NCI-H460 (cell line): ENCODE data around the gene SLC9A6. TPM values are rescaled to one million over a fixed set of nuclear protein-coding genes. Genes with fewer than 3 reads are reported as not detected.
"Not testable (repeated sequence)": the region's sequence is repeated elsewhere in the genome, so short reads cannot be mapped to it uniquely, and the experiment has no call there.

Experiments used
- DNase-seq: peaks from one replicate; pipeline ENCODE4 v3.0.0-alpha.2; 2016; ENCODE audit warnings: low read depth; ENCODE audit errors: extremely low read depth
- total RNA-seq: library from RNA; depleted of rRNA; stranded (reverse); fragments of >200 nt; shearing (Covaris generic); gene quantifications from 2 replicates; pipeline ENCODE4 v1.2.3, GENCODE V29; 2014

Gene SLC9A6
- total RNA-seq, 1 experiment from 2014 or later = 18.0 TPM

GRCh38 chrX:136028383-136028984, 43.2 kb downstream of the SLC9A6 start:
- peak; percentile 60 for DNase-seq

DNA sequence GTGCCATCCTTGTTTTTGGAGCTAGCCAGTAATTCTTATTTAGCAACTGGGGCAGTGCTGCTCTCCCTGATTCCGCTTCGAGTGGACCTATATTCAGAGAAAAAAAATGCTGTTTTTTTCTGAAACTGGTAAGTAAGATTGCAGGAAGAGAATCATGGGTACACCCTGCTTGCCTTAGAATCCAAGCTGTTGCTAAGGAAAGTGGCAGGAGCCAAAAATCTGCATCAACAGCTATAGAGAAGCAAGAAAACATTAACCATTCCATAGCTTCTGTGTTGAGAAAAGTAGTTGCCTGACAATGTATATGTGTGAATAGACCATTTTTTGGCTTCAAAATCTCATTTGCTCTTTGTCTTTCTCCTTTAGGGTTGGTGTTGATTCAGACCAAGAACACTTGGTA, 44.5 kb downstream of the SLC9A6 start:
- DNase-seq = no peak

DNA sequence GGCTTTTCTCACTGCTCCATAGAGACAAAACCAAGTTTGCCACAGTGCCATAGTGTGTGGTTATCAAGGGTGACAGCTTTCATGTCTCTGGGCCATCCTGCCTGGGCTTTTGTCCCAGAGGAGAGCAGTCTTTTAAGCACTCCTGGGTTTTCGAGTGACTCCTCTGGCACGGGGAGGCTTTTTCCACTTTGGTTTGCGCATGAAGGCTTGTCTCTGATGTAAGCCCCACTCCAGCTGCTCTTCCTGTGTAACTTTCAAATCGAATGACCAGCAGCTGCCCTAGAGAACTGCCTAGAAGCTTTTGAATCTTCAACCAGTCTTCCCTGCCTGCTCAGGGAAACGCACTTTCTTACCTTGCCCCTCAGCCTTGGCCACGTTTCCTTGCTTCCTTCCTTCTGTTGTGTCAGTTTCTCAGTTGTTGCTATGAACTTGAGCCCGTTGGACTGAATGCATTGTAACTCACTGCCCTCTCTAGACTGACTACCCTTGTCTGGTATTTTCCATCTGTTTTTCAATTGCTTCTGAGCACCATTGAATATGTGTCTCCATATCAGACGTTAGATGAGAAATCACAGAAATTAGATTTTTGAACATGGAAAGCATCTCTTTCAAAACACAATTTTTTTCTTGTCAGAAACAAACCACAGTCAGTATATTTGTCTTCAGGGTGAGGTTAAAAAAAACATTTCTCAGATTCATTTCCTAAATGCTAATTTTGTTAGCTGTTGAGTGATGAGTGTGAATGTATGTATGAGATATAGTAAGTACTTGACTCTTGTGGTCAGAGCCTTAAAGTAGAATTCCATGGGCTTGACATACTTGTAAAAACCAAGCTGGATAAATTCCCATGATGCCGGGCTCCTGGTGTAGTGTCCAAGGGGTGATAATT, 45.3 kb downstream of the SLC9A6 start:
- peak; percentile 21 for DNase-seq

- no peak for DNase-seq
These were observed 46.4 kb downstream of the SLC9A6 start for GRCh38 chrX:136031626-136032025.

DNA sequence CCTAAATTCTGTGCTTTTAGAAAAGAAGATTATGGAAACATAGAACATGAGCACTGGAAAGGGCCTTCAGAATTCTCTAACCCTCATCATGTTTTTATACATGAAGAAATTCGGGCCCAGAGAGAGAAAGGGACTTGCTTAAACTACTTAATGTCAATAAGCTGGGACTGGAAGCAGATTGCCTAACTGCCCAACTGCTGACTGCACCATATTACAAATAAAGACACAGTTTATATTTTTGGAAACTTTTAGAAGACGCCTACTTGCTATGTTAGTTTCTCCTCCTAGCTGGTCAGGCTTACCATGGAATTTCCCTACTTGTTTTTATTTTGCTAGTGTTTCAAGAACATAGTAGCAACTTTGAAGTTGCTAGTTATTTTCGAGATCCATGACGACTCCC, 47.1 kb downstream of the SLC9A6 start:
- DNase-seq = no peak

DNA sequence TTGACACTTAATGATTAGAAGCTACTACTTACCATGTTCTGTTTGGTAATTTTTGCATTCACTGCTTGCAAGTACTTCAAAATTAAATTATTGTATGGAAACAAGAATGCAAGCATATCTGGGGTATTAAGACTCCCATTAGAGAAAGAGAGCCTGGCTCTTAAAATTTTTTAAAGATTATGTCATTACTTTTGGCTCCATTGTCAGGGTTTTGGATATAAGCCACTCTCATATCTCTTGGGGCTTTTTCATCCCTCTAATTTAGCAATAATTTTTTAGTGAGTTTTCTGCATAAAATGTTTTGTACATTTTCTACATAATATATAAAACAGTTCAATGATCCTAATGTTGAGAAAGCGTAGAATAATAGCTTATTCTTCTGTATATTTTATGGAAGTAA, 49.4 kb downstream of the SLC9A6 start:
- no peak for DNase-seq

DNA sequence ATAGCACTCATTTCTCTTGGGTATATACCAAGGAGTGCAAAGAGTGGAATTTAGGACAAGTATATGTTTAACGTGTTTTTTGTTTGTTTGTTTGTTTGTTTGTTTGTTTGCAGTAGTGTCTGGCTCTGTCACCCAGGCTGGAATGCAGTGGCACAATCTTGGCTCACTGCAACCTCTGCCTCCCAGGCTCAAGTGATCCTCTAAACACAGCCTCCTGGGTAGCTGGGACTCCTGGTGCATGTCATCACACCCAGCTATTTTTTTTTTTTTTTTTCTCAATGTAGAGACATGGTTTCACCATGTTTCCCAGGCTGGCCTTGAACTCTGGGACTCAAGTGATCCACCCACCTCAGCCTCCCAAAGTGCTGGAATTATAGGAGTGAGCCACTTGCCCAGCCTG, 50.4 kb downstream of the SLC9A6 start:
- DNase-seq = no peak

DNA sequence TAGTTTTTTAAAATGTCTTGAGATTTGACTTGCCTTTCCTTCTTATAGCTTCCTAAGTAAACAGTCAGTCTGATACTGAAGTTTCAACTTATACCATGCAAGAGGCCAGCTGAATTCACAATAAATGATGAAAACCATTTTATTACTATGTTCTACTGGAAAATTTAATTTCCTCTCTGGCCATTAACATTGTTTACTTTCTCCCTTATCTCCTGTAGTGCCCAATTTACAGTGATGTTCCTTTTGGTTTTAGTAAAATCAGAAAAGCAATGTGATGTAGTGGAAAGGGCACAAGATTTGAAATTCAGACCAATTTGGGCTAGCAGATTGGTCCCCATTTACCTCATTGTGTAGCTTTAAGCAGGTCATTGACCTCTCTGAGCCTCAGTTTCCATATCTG, 54.2 kb downstream of the SLC9A6 start:
- DNase-seq = no peak

DNA sequence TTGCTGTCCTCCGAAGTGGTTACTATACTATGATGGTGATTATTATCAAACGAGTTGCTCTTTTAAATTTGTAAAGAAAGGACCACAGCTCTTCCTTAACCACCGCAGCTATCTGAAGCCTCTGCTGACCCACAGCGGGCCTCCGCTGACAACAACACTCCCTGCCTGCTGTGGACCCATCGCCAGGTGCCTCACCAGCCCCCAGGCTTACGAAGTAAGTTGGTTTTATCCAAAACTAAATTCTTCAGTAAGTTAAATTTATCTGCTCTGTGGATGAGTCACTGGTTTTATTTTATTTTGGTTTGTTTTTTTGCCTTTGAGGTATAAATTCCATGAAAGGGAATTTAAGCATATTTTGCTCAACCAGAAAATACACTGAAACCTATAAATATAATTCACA, 54.7 kb downstream of the SLC9A6 start:
- no peak for DNase-seq

GRCh38 chrX:136041254-136041812, 56.1 kb downstream of the SLC9A6 start:
- no peak for DNase-seq

DNA sequence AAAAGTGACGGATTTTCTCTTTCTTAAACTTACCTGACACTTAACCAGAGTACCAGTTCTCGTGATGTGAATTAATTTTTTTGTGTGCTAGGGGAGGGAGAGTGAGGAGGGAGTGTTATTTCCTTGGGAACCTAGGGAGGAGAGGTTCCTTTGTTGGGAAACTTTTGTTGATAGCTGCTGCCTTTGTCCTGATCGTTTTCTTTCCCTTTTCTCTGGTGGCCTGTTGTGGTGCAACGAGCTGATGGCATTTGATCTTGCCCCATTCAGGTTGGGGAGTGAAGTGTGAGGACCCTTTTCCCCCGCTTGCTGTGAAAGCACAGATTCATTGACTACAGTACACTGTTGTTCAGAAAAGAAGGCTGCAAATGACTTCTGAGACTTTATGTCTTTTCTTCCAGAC, 59.8 kb downstream of the SLC9A6 start:
- DNase-seq = no peak

DNA sequence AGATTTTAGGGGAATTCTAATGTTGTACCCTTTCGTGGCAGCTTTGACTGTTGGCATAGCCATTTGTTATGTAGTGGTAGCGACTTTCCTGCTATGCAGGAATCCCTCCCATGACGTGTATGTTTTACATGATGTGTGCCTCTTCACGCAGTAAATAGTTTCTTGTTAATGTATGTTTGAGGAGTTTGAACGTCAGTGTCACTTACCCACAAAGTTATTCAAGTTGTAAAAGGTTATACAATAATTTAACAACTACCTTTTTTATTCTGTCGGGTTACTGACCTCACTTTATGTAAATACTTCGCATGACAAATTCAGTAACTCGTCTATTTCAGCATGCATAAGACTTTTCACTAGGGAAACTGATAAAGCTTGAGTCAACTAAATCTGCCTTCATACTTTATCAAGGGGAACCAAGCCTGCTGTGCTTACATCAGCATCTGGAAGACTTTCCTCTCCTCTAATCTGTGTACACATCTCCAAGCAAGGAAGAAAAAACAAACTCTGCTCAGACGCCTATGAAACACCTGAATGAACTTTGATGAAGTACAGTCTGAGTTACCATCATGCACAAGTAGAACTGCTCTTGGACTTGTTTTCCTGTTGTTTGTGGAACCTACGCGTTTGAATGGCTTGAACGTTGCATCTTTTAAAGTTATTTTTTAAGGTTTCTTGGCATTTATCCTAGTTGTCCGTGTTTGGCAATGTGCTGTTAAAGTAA, 61.2 kb downstream of the SLC9A6 start:
- DNase-seq = peak; percentile 69

DNA sequence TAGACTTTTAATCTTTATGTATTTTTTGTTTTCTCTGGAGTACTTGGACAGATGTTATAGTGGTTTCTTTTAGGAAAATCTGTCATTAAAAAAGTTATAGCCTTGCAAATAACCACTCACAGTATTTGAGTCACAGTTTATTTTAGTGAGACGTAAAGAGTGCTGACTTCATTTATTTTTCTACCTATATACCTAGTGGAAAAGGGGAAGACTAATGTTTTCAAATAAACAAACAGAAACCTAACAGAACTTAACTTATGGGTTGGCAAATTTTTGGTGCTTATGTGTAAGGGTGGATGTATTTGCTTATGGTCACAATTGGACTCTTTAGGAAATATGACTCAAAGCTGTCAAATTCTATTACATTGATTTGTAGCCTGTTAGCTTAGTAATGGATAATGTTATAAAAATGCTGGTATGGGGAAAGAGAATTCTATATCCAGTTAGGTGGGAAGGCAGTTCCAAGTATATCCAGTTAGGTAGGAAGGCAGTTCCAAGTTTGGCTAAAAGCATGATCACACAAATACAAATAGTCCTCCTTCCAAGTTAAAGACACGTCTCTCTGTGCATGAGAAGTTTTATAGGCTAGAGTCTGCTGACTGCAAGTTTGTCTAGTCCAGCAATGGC, 61.9 kb downstream of the SLC9A6 start:
- DNase-seq = peak; percentile 43

GRCh38 chrX:136047969-136048368, 62.7 kb downstream of the SLC9A6 start:
- DNase-seq = no peak

DNA sequence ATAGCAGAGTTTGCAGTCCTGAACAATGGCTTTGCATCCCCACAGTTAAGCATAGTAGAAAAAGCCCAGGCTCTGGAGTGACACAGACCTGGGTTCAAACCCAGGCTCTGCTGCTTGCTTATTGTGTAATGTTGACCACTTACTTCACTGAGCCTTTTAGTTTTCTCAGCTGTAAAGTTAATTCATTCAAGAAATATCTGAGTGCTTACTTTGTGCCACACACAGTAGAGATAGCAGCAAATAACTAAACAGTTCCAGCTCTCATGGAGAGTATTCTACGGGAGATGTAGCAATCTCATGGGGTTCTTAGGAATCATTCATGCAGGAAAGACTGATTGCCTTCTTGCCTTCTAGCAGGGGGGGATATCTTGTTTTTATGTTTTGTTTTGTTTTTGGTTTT, 63.2 kb downstream of the SLC9A6 start:
- DNase-seq = no peak

- no peak for DNase-seq
These were observed 64.4 kb downstream of the SLC9A6 start for GRCh38 chrX:136049608-136050007.

- not testable (repeated sequence) for DNase-seq
These were observed 65.6 kb downstream of the SLC9A6 start for GRCh38 chrX:136050875-136051274.

DNA sequence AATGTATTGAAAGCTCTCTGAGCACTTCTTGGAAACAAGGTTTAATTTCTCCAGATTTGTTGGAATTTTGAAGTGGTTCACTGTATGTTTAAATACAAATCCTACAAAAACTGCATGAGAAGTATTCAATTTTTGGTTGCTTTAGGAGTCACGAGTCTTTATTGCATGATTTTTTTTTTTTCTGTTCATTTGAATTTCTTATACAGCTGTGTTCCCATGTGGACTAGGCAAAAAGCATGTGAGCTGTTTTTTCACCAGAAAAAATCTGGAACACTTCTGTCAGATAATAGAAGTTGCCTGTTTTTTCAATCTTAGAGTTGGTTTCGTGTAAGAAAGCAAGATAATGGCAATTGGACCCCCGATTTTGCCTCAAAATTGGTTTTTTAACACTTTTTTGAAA, 66.4 kb downstream of the SLC9A6 start:
- no peak for DNase-seq

GRCh38 chrX:136055651-136056221, 70.5 kb downstream of the SLC9A6 start:
- DNase-seq = no peak

GRCh38 chrX:136057567-136057966, 72.3 kb downstream of the SLC9A6 start:
- DNase-seq = no peak
